Measurements from ENCODE around the gene CES5A. TPM values are rescaled to one million over a fixed set of nuclear protein-coding genes. Genes with fewer than 3 reads are reported as not detected.

The CES5A gene
- total and polyA plus RNA-seq, 10 of the 15 experiments (the other 5 are each of a cell fraction or from before 2014, with no cell fraction given), result 0.19 TPM; not detected in 9

GRCh38 chr16:55906123-55906522 is 30.9 kb upstream of the CES5A start (continued):
- no peak for TF ChIP-seq SIX5 (IDR thresholded peaks at IDR 0.05; ENCODE audit: low read depth, low read length, severe bottlenecking)
- TF ChIP-seq ZNF592 (IDR thresholded peaks at IDR 0.05), result no peak
- no peak for TF ChIP-seq HDAC2 (IDR thresholded peaks at IDR 0.05)

DNA sequence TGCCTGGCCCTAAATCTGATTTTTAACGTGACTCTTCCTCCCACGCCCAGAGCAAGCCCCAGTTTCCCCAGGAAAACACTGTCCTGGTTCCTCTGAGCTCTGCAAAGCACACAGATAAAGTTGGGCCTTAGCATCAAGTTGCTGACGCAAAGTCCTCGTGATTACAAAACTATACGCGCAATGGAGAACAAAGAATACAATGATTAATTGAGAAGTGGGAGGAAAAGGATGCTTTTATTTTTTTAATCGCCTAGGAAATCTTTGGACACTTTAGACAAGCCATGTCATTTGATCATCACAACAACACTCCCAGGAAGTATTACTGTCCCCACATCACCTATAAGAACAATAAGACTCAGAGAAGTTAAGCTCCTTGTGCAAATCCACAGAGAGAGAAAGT is 30.5 kb upstream of the CES5A start:
- CTCF ChIA-PET, result no interaction called here
- FAIRE-seq, result no peak

More for the DNA sequence above, 30.5 kb upstream of the CES5A start:
- H3K27me3 ChIP-seq (replicated peaks in 1 of 2; ENCODE audit: control insufficient read depth in 2 of 2, insufficient read depth in 2 of 2, low read length in 1 of 2), result no peaks in the 10 kb centered on the region
- H3K36me3 ChIP-seq (ENCODE audit: control insufficient read depth in 2 of 2, insufficient read depth in 2 of 2, low read length in 1 of 2), result no peaks in the 10 kb centered on the region
- intact Hi-C loops (cut with micrococcal nuclease; ENCODE audit: unreplicated experiment) (no loop called here), in situ Hi-C loops (cut with MboI) (no loop called here)
- ChIA-PET RAD21 (ENCODE audit: unreplicated experiment) (no interaction called here), POLR2A (no interaction called here), SMC1A (ENCODE audit: uncharacterized antibody, unreplicated experiment) (no interaction called here)
- ATAC-seq (no peak), DNase-seq (ENCODE audit: low read depth, low spot score) (no peak)
- H3K79me2 ChIP-seq (ENCODE audit: control insufficient read depth, insufficient read depth, low read length), result no peaks in the 10 kb centered on the region
- H4K20me1 ChIP-seq (ENCODE audit: control insufficient read depth, insufficient read depth), result no peaks in the 10 kb centered on the region
- H3K4me3 ChIP-seq, result no peak overlapping the region
- H3K4me1 ChIP-seq (ENCODE audit: control insufficient read depth, insufficient read depth, low read length), result no peaks in the 10 kb centered on the region
- BruUV-seq (replicated peaks), result no TSS peak
- H3K27ac ChIP-seq (ENCODE audit: control insufficient read depth, insufficient read depth), result no peak overlapping the region
- TF ChIP-seq CBX5 (IDR thresholded peaks at IDR 0.05; ENCODE audit: low read depth), result no peak
- no peak for TF ChIP-seq HSF1 (IDR thresholded peaks at IDR 0.05; ENCODE audit: low read depth, low read length)
- no peak for TF ChIP-seq ZNF274 (IDR thresholded peaks at IDR 0.05; ENCODE audit: insufficient read depth, insufficient read length)
- H3K9ac ChIP-seq (ENCODE audit: control insufficient read depth, insufficient read depth, low read length), result no peak overlapping the region
- H3K9me3 ChIP-seq (replicated peaks; ENCODE audit: control insufficient read depth, insufficient read depth, low read length), result no peaks in the 10 kb centered on the region; the same call in 2 of the 3 replicates
- no peak overlapping the region for H3K4me2 ChIP-seq (ENCODE audit: control insufficient read depth, insufficient read depth)
- WGBS (ENCODE audit: insufficient coverage, insufficient replicate concordance, low lambda C conversion rate, missing lambda C conversion rate), result 64% methylated on average over 7 of the region's 7 CpGs
- H2AFZ ChIP-seq (ENCODE audit: control insufficient read depth, low read depth, low read length), result no peak overlapping the region
